K562 (cell line): ENCODE data around the gene SPX. TPM values are rescaled to one million over a fixed set of nuclear protein-coding genes. Genes with fewer than 3 reads are reported as not detected.

Experiments used
- ATAC-seq: fragments of 200-7000 bp; cut with Tn5 transposase; 3 replicates; pipeline ENCODE4 v1.9.1; 2020; ENCODE audit warnings: moderate library complexity
- BruUV-seq: library from RNA; stranded (reverse); fragments of 400-500 nt; replicated peaks from 2 replicates; lab custom pipeline; 2021; lab: Mats Ljungman, UMichigan
- CTCF ChIA-PET: fragments of 300-600 bp; formaldehyde crosslinking; extraction: SDS; loops from one replicate; lab custom pipeline; 2021; ENCODE audit warnings: low intra/inter-chr PET ratio; lab: Yijun Ruan, JAX
- POLR2A ChIA-PET: fragments of 300-600, 350-650 bp; sonication (Branson Sonifier 250); formaldehyde crosslinking; extraction: SDS; loops from one replicate; lab custom pipeline; 2021; ENCODE audit warnings: antibody characterized with exemption, inconsistent platforms; lab: Yijun Ruan, JAX
- DNase-seq, 4 experiments: peaks; one replicate each; pipeline versions ENCODE4 v3.0.0 to v3.0.0-alpha.2; 2011 to 2018; ENCODE audit warnings: low spot score in 3 of 4, mixed read lengths in 3 of 4; ENCODE audit errors: extremely low read depth in 1 of 4
- FAIRE-seq: peaks from 2 replicates; lab custom pipeline; 2011; peaks lifted over from hg19 to GRCh38; lab: Jason Lieb, UNC
- H2AFZ ChIP-seq: 2 replicates; pipeline ENCODE4 v1.6.0; 2011; ENCODE audit warnings: low read depth, low read length, control low read depth, inconsistent platforms
- H3K27ac ChIP-seq: fragments of 200-600 bp; 3 replicates; pipeline ENCODE4 v1.8.0; 2011; ENCODE audit warnings: low read depth, mild to moderate bottlenecking, control low read depth, inconsistent platforms, low read length, moderate library complexity, mixed read lengths; ENCODE audit errors: extremely low read depth
- H3K27me3 ChIP-seq, 2 experiments: fragments of 300-600 bp in 1 of 2; 2 replicates in 1 of 2; 3 replicates in 1 of 2; pipeline versions ENCODE4 v1.6.0 to v1.8.0; 2011; ENCODE audit warnings: inconsistent platforms in 2 of 2, low read length in 2 of 2, mild to moderate bottlenecking in 1 of 2, mixed read lengths in 1 of 2, moderate library complexity in 1 of 2; ENCODE audit not compliant: control insufficient read depth in 2 of 2, insufficient read depth in 2 of 2
- H3K36me3 ChIP-seq: fragments of 300-600 bp; 3 replicates; pipeline ENCODE4 v1.8.0; 2011; ENCODE audit warnings: mild to moderate bottlenecking, low read length, inconsistent platforms; ENCODE audit not compliant: control insufficient read depth, insufficient read depth
- H3K4me1 ChIP-seq, 2 experiments: fragments of 200-600 bp in 1 of 2; replicated peaks in 1 of 2; 2 replicates in 1 of 2; 3 replicates in 1 of 2; pipeline versions ENCODE4 v1.5.1 to v1.8.0; 2011; ENCODE audit warnings: inconsistent platforms in 2 of 2, low read length in 2 of 2, mild to moderate bottlenecking in 1 of 2, mixed read lengths in 1 of 2, moderate library complexity in 1 of 2; ENCODE audit not compliant: control insufficient read depth in 2 of 2, insufficient read depth in 2 of 2
- H3K4me2 ChIP-seq: 2 replicates; pipeline ENCODE4 v1.6.1; 2011; ENCODE audit warnings: low read length, control low read depth, inconsistent platforms, mixed read lengths; ENCODE audit not compliant: insufficient read depth
- H3K4me3 ChIP-seq: fragments of 200-600 bp; sonication (generic), shearing (Covaris generic); 2 replicates; pipeline ENCODE4 v1.5.1; 2016; ENCODE audit warnings: control low read depth, inconsistent platforms
- H3K79me2 ChIP-seq: fragments of 200-600 bp; 3 replicates; pipeline ENCODE4 v1.8.0; 2011; ENCODE audit warnings: low read length, inconsistent platforms; ENCODE audit not compliant: control insufficient read depth, insufficient read depth
- H3K9ac ChIP-seq, 2 experiments: 2 replicates each; pipeline versions ENCODE4 v1.6.0 to v1.6.1; 2011; ENCODE audit warnings: low read depth in 2 of 2, low read length in 2 of 2, control low read depth in 1 of 2, inconsistent platforms in 1 of 2, mild to moderate bottlenecking in 1 of 2, mixed read lengths in 1 of 2; ENCODE audit not compliant: insufficient read depth in 1 of 2
- H3K9me1 ChIP-seq: one replicate; pipeline ENCODE4 v1.6.0; 2011; ENCODE audit warnings: inconsistent platforms, mild to moderate bottlenecking, low read length, moderate library complexity; ENCODE audit not compliant: control insufficient read depth, insufficient read depth
- H3K9me3 ChIP-seq: replicated peaks from 2 replicates; pipeline ENCODE4 v1.5.1; 2011; ENCODE audit warnings: low read depth, low read length, inconsistent platforms; ENCODE audit not compliant: control insufficient read depth, insufficient read depth
- H4K20me1 ChIP-seq: replicated peaks from 2 replicates; pipeline ENCODE4 v1.6.1; 2011; ENCODE audit warnings: low read length, inconsistent platforms, mixed read lengths; ENCODE audit not compliant: control insufficient read depth, insufficient read depth
- ASH1L ChIP-seq: fragments of 450-650 bp; IDR thresholded peaks from 2 replicates; pipeline ENCODE4 v1.6.1; 2018; ENCODE audit warnings: borderline replicate concordance, mild to moderate bottlenecking, low read depth; ENCODE audit not compliant: partially characterized antibody
- BACH1 ChIP-seq: fragments of 200-800 bp; sonication (Bioruptor generic); IDR thresholded peaks from 2 replicates; pipeline ENCODE4 v1.6.1; 2016; ENCODE audit warnings: missing genetic modification characterization, missing compliant biosample characterization
- BRD9 ChIP-seq: fragments of 450-650 bp; IDR thresholded peaks from 2 replicates; pipeline ENCODE4 v1.6.1; 2018; ENCODE audit warnings: low read depth; ENCODE audit not compliant: partially characterized antibody
- CEBPB ChIP-seq: fragments of 450-650 bp; IDR thresholded peaks from 2 replicates; pipeline ENCODE4 v1.6.1; 2016; ENCODE audit warnings: missing genetic modification characterization, missing compliant biosample characterization
- EGR1 ChIP-seq: fragments of 450-650 bp; conservative IDR thresholded peaks from 2 replicates; pipeline ENCODE4 v1.6.1; 2017; ENCODE audit warnings: mild to moderate bottlenecking
- FOXA1 ChIP-seq: fragments of 450-650 bp; IDR thresholded peaks from 2 replicates; pipeline ENCODE4 v1.6.1; 2016; ENCODE audit warnings: mild to moderate bottlenecking, borderline replicate concordance
- HNRNPH1 ChIP-seq: fragments of 200-400 bp; formaldehyde crosslinking; optimal IDR thresholded peaks from 2 replicates; pipeline ENCODE3; 2017; ENCODE audit warnings: low read depth, mild to moderate bottlenecking, low read length, moderate library complexity
- L3MBTL2 ChIP-seq: fragments of 450-650 bp; IDR thresholded peaks from 2 replicates; pipeline ENCODE4 v1.6.1; 2016; ENCODE audit warnings: mild to moderate bottlenecking, moderate library complexity
- MAZ ChIP-seq, 2 experiments: fragments of 450-650 bp in 1 of 2; sonication (generic) in 1 of 2; formaldehyde crosslinking; IDR thresholded peaks in 1 of 2; conservative IDR thresholded peaks in 1 of 2; 2 replicates each; pipeline versions ENCODE4 v1.4.0 to v1.5.0; 2020; ENCODE audit warnings: mild to moderate bottlenecking in 1 of 2, missing genetic modification reagents in 1 of 2
- NR2C2 ChIP-seq, 2 experiments: fragments of 200-800 bp in 1 of 2; sonication (Bioruptor generic) in 1 of 2; sonication (generic) in 1 of 2; formaldehyde crosslinking in 1 of 2; IDR thresholded peaks; 2 replicates each; pipeline versions ENCODE4 v1.6.1 to v1.8.0; 2016 to 2022; ENCODE audit warnings: mild to moderate bottlenecking in 1 of 2, missing compliant biosample characterization in 1 of 2, missing genetic modification characterization in 1 of 2, missing genetic modification reagents in 1 of 2
- POU5F1 ChIP-seq: fragments of 150-350 bp; IDR thresholded peaks from 2 replicates; pipeline ENCODE4 v1.6.1; 2014; ENCODE audit warnings: borderline replicate concordance, low read length, low read depth, mild to moderate bottlenecking; ENCODE audit not compliant: partially characterized antibody
- SRSF1 ChIP-seq: fragments of 200-400 bp; formaldehyde crosslinking; IDR thresholded peaks from 2 replicates; pipeline ENCODE4 v1.6.1; 2017; ENCODE audit warnings: mild to moderate bottlenecking, low read depth, low read length, moderate library complexity
- SRSF9 ChIP-seq: fragments of 200-400 bp; formaldehyde crosslinking; IDR thresholded peaks from 2 replicates; pipeline ENCODE4 v1.6.1; 2017; ENCODE audit warnings: low read depth, low read length, borderline replicate concordance
- ZNF124 ChIP-seq: sonication (generic); formaldehyde crosslinking; IDR thresholded peaks from 2 replicates; pipeline ENCODE4 v1.8.1; 2022; ENCODE audit warnings: missing genetic modification reagents
- ZNF785 ChIP-seq: fragments of 250-450 bp; sonication (Bioruptor Pico); IDR thresholded peaks from 2 replicates; pipeline ENCODE4 v1.4.0; 2020; ENCODE audit warnings: mild to moderate bottlenecking
- WGBS: fragments of 100-300 bp; shearing (Covaris generic); methylation state at CpG from one replicate; pipeline ENCODE4 v1.1.6; 2016; ENCODE audit warnings: low coverage, mixed read lengths; ENCODE audit not compliant: insufficient coverage; ENCODE audit errors: missing lambda C conversion rate; 5-methylcytosine and 5-hydroxymethylcytosine counted together
- in situ Hi-C: fragments of 300-500 bp; cut with MboI; formaldehyde crosslinking; loops from 4 replicates; pipeline ENCODE4 v1.15.0; 2018; ENCODE audit warnings: inconsistent platforms, mixed read lengths
- intact Hi-C: fragments of 100-400 bp; cut with micrococcal nuclease; formaldehyde crosslinking; loops from 2 replicates; pipeline ENCODE4 v1.14.2; 2022
- polyA plus RNA-seq, 8 experiments: library from polyadenylated mRNA; depleted of rRNA in 4 of 8; stranded (reverse) in 5 of 8; unstranded in 3 of 8; fragments of >200 nt; fragmentation: Nextera tagmentation in 2 of 8; fragmentation: Illumina TruSeq in 1 of 8; extraction: Ambion mirVana in 2 of 8; extraction: Trizol in 1 of 8; gene quantifications; 2 replicates each; pipeline versions ENCODE4 v1.2.1 to v1.2.3, GENCODE V29; 2011 to 2014; ENCODE audit warnings: inconsistent platforms in 1 of 8, missing spikeins in 1 of 8
- total RNA-seq, 7 experiments: library from RNA; depleted of rRNA in 6 of 7; stranded (reverse); fragments of >200 nt in 6 of 7; fragmentation: Illumina TruSeq in 2 of 7; extraction: Trizol in 2 of 7; gene quantifications; 2 replicates each; pipeline versions ENCODE4 v1.2.1 to v1.2.3, GENCODE V29; 2011 to 2021; ENCODE audit warnings: low replicate concordance in 1 of 7
- TF ChIP-seq, protein P1 (sequence below): fragments of 250-450 bp; sonication (Bioruptor Pico); IDR thresholded peaks from 2 replicates; pipeline ENCODE4 v1.8.0; 2022; ENCODE audit warnings: moderate library complexity, mild to moderate bottlenecking, inconsistent platforms
- TF ChIP-seq, protein P2 (sequence below): fragments of 450-650 bp; IDR thresholded peaks from 2 replicates; pipeline ENCODE4 v1.6.1; 2018; ENCODE audit not compliant: partially characterized antibody
- TF ChIP-seq, protein P3 (sequence below): sonication (generic); formaldehyde crosslinking; IDR thresholded peaks from 2 replicates; pipeline ENCODE4 v1.8.0; 2023; ENCODE audit warnings: mild to moderate bottlenecking, missing genetic modification reagents

SPX gene
- total and polyA plus RNA-seq, 9 of the 15 experiments (the other 6 are each of a cell fraction or from before 2014, with no cell fraction given): 0.06 to 0.40 (median 0.14) TPM

DNA sequence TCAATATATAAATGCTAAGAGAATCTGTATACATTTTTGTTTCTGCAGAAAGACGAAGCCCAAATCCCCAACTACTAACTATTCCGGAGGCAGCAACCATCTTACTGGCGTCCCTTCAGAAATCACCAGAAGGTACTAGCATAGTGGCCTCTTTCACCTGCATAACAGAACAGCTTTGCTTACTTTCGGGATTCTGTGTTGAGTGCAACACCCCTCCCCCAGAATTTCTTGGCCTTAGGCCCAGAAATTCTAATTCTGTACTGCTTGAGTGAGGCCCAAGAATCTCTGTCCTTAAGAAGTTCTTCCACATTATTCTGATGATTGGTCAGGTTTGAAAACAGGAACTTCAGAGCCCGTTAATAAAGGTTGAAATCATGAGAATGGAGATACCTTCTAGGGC, 2.9 kb downstream of the SPX start:
- H4K20me1 ChIP-seq: no peaks in the 10 kb centered on the region
- H3K4me3 ChIP-seq: no peak overlapping the region
- no TSS peak for BruUV-seq
- peaks cover 0 to 8% of the 10 kb centered on the region in 2 experiments; a peak in 2 of 5 replicates for H3K4me1 ChIP-seq
- CTCF ChIA-PET: no interaction called here
- no peak overlapping the region for H3K4me2 ChIP-seq
- intact Hi-C loops: no loop called here
- peaks cover 4 to 13% of the 10 kb centered on the region in 2 experiments; a peak in 3 of 5 replicates for H3K27me3 ChIP-seq
- ATAC-seq: no peak
- H3K9me1 ChIP-seq: no peaks in the 10 kb centered on the region
- in situ Hi-C loops: no loop called here
- DNase-seq: no peak
- H3K36me3 ChIP-seq: no peaks in the 10 kb centered on the region
- FAIRE-seq: no peak
- H3K9ac ChIP-seq: no peak overlapping the region
- no peaks in the 10 kb centered on the region for H3K79me2 ChIP-seq
- H3K9me3 ChIP-seq: no peaks in the 10 kb centered on the region
- WGBS: 0% methylated on average over 4 of the region's 5 CpGs
- no peak overlapping the region for H3K27ac ChIP-seq
- POLR2A ChIA-PET: no interaction called here
- H2AFZ ChIP-seq: no peak overlapping the region
- no peak for TF ChIP-seq SRSF1
- TF ChIP-seq, protein P1, sequence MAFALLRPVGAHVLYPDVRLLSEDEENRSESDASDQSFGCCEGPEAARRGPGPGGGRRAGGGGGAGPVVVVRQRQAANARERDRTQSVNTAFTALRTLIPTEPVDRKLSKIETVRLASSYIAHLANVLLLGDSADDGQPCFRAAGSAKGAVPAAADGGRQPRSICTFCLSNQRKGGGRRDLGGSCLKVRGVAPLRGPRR (CRISPR knock-in tag): no peak
- no peak for TF ChIP-seq EGR1
- no peak for TF ChIP-seq SRSF9
- no peak for TF ChIP-seq ASH1L
- TF ChIP-seq ZNF785 (CRISPR knock-in tag): no peak
- no peak for TF ChIP-seq HNRNPH1
- no peak for TF ChIP-seq BRD9
- no peak for TF ChIP-seq BACH1 (tag)
- TF ChIP-seq, protein P2, sequence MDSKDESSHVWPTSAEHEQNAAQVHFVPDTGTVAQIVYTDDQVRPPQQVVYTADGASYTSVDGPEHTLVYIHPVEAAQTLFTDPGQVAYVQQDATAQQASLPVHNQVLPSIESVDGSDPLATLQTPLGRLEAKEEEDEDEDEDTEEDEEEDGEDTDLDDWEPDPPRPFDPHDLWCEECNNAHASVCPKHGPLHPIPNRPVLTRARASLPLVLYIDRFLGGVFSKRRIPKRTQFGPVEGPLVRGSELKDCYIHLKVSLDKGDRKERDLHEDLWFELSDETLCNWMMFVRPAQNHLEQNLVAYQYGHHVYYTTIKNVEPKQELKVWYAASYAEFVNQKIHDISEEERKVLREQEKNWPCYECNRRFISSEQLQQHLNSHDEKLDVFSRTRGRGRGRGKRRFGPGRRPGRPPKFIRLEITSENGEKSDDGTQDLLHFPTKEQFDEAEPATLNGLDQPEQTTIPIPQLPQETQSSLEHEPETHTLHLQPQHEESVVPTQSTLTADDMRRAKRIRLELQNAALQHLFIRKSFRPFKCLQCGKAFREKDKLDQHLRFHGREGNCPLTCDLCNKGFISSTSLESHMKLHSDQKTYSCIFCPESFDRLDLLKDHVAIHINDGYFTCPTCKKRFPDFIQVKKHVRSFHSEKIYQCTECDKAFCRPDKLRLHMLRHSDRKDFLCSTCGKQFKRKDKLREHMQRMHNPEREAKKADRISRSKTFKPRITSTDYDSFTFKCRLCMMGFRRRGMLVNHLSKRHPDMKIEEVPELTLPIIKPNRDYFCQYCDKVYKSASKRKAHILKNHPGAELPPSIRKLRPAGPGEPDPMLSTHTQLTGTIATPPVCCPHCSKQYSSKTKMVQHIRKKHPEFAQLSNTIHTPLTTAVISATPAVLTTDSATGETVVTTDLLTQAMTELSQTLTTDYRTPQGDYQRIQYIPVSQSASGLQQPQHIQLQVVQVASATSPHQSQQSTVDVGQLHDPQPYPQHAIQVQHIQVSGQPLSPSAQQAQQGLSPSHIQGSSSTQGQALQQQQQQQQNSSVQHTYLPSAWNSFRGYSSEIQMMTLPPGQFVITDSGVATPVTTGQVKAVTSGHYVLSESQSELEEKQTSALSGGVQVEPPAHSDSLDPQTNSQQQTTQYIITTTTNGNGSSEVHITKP: no peak
- no peak for TF ChIP-seq L3MBTL2
- TF ChIP-seq NR2C2 (CRISPR knock-in tag; IDR thresholded peaks at IDR 0.05): no peak
- no peak for TF ChIP-seq NR2C2 (tag; IDR thresholded peaks at IDR 0.05)
- TF ChIP-seq FOXA1: no peak
- no peak for TF ChIP-seq MAZ (CRISPR knock-in tag; conservative IDR thresholded peaks at IDR 0.05 in 1 of 2, IDR thresholded peaks at IDR 0.05 in 1 of 2)
- TF ChIP-seq POU5F1: no peak
- TF ChIP-seq ZNF124: no peak
- TF ChIP-seq CEBPB (tag): no peak
- TF ChIP-seq, protein P3, sequence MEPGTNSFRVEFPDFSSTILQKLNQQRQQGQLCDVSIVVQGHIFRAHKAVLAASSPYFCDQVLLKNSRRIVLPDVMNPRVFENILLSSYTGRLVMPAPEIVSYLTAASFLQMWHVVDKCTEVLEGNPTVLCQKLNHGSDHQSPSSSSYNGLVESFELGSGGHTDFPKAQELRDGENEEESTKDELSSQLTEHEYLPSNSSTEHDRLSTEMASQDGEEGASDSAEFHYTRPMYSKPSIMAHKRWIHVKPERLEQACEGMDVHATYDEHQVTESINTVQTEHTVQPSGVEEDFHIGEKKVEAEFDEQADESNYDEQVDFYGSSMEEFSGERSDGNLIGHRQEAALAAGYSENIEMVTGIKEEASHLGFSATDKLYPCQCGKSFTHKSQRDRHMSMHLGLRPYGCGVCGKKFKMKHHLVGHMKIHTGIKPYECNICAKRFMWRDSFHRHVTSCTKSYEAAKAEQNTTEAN: no peak
